Activated B cell treated with CpG ODN at 0.5 μM for 24 hours (primary cell): ENCODE measurements around the gene PDS5A. TPM values are rescaled to one million over a fixed set of nuclear protein-coding genes. Genes with fewer than 3 reads are reported as not detected.

Experiments
- ATAC-seq: fragments of 200-7000 bp; cut with Tn5 transposase; one replicate; pipeline ENCODE4 v1.10.0; 2021; ENCODE audit warnings: low read depth, mild to moderate bottlenecking, moderate library complexity
- CTCF ChIA-PET: fragments of 350-600 bp; sonication (Branson Sonifier 250); formaldehyde crosslinking; loops from one replicate; lab custom pipeline; 2021; ENCODE audit warnings: antibody characterized with exemption; lab: Charles Lee
- POLR2A ChIA-PET: fragments of 350-600 bp; sonication (Branson Sonifier 250); formaldehyde crosslinking; loops from one replicate; lab custom pipeline; 2021; ENCODE audit warnings: antibody characterized with exemption; lab: Charles Lee
- DNase-seq: peaks from one replicate; pipeline ENCODE4 v3.0.0; 2022
- H3K27ac Mint-ChIP-seq: one replicate; pipeline ENCODE4 v1.8.0; 2020; ENCODE audit warnings: mixed read lengths
- H3K27me3 Mint-ChIP-seq: one replicate; pipeline ENCODE4 v1.8.0; 2021; ENCODE audit warnings: mixed read lengths
- H3K36me3 Mint-ChIP-seq: one replicate; pipeline ENCODE4 v1.8.0; 2021; ENCODE audit warnings: low read depth, mixed read lengths
- H3K4me1 Mint-ChIP-seq: one replicate; pipeline ENCODE4 v1.8.0; 2021; ENCODE audit warnings: mixed read lengths
- H3K4me3 Mint-ChIP-seq: one replicate; pipeline ENCODE4 v1.8.0; 2020; ENCODE audit warnings: mild to moderate bottlenecking, mixed read lengths
- H3K9me3 Mint-ChIP-seq: one replicate; pipeline ENCODE4 v1.8.0; 2020; ENCODE audit warnings: mixed read lengths
- intact Hi-C: fragments of 100-400 bp; cut with micrococcal nuclease; formaldehyde crosslinking; loops from one replicate; pipeline ENCODE4 v1.15.1; 2024
- total RNA-seq: library from RNA; stranded (reverse); gene quantifications from 2 replicates; pipeline ENCODE4 v1.2.3, GENCODE V29; 2022
- TF ChIP-seq, protein P1 (sequence below): fragments of 200-600 bp; IDR thresholded peaks from one replicate; pipeline ENCODE4 v1.8.0; 2022; ENCODE audit warnings: antibody characterized with exemption, mild to moderate bottlenecking

PDS5A gene
- total RNA-seq, 1 donor from 2014 or later = 103 TPM

DNA sequence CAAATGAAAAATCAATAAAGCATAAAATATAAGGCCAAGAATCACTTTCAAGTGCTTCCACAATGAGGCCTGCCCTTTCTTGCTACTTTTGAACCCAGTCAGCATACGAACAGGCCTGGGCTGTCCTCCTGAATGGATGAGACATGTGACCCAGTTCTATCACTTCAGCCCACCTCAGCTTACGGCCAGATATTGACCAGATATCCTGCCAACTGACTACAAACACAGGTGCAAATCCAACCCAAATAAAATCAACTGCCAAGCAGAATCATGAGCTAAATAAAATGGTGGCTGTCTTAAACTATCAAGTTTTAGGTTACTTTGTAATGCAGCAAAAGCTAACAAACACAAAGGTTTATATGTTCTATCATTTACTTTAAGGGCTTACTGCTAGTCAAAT, 53.7 kb downstream of the PDS5A start:
- ATAC-seq (no peak), DNase-seq (no peak)
- peaks cover 53% of the 10 kb centered on the region for H3K36me3 Mint-ChIP-seq
- H3K9me3 Mint-ChIP-seq = no peaks in the 10 kb centered on the region
- H3K27me3 Mint-ChIP-seq = no peaks in the 10 kb centered on the region
- intact Hi-C loops = no loop called here
- peaks cover 2% of the 10 kb centered on the region for H3K4me1 Mint-ChIP-seq
- ChIA-PET POLR2A (no interaction called here), CTCF (no interaction called here)
- TF ChIP-seq, protein P1, sequence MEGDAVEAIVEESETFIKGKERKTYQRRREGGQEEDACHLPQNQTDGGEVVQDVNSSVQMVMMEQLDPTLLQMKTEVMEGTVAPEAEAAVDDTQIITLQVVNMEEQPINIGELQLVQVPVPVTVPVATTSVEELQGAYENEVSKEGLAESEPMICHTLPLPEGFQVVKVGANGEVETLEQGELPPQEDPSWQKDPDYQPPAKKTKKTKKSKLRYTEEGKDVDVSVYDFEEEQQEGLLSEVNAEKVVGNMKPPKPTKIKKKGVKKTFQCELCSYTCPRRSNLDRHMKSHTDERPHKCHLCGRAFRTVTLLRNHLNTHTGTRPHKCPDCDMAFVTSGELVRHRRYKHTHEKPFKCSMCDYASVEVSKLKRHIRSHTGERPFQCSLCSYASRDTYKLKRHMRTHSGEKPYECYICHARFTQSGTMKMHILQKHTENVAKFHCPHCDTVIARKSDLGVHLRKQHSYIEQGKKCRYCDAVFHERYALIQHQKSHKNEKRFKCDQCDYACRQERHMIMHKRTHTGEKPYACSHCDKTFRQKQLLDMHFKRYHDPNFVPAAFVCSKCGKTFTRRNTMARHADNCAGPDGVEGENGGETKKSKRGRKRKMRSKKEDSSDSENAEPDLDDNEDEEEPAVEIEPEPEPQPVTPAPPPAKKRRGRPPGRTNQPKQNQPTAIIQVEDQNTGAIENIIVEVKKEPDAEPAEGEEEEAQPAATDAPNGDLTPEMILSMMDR = no peak
- H3K4me3 Mint-ChIP-seq = no peak overlapping the region
- H3K27ac Mint-ChIP-seq = no peak overlapping the region

DNA sequence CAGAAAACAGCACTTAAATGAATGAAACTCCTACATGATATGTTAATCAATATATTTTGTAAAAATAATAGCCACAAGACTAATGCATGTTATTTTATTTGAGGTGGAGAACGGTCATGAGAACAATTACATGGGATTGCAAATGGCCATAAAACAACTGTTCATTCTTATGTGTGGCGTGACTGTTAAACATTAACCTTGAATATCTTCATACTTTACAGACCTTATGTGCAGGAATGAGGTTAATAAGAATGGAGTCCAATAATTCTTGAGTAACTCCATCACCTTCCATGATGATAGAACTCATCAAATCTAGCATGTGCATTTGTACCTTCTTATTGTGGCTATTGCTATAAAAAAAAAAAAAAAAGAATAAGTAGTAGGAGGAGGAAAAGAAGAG, 55.3 kb downstream of the PDS5A start:
- DNase-seq (no peak), ATAC-seq (no peak)
- Mint-ChIP-seq H3K36me3 (peaks cover 52% of the 10 kb centered on the region), H3K4me3 (no peak overlapping the region), H3K27ac (no peak overlapping the region), H3K27me3 (no peaks in the 10 kb centered on the region), H3K4me1 (no peaks in the 10 kb centered on the region), H3K9me3 (no peaks in the 10 kb centered on the region)
- ChIA-PET POLR2A (no interaction called here), CTCF (no interaction called here)
- TF ChIP-seq, protein P1 = no peak
- intact Hi-C loops = no loop called here

DNA sequence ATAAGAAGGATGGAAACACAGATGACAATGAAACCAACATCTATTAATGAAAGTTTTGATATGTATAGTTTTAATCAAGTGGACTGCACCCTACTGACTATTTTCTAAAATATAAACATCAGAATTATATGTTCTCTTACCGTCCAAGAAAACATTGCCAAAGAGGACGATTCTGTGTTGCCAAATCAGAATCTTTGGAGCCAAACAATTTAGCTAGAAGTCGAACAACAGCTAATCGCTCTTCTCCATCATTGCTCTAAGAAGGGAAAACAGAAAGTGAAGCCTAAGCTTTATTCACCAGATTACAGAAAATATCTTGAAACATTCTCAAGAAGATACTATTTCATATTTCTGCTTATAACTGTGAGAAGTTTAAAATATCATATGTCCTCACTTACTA, 64.2 kb downstream of the PDS5A start:
- H3K36me3 Mint-ChIP-seq = peaks cover 67% of the 10 kb centered on the region
- ATAC-seq (no peak), DNase-seq (no peak)
- TF ChIP-seq, protein P1 = no peak
- no peaks in the 10 kb centered on the region for H3K4me1 Mint-ChIP-seq
- no peaks in the 10 kb centered on the region for H3K27me3 Mint-ChIP-seq
- ChIA-PET CTCF (no interaction called here), POLR2A (no interaction called here)
- intact Hi-C loops = no loop called here
- no peaks in the 10 kb centered on the region for H3K9me3 Mint-ChIP-seq
- no peak overlapping the region for H3K4me3 Mint-ChIP-seq
- no peak overlapping the region for H3K27ac Mint-ChIP-seq

DNA sequence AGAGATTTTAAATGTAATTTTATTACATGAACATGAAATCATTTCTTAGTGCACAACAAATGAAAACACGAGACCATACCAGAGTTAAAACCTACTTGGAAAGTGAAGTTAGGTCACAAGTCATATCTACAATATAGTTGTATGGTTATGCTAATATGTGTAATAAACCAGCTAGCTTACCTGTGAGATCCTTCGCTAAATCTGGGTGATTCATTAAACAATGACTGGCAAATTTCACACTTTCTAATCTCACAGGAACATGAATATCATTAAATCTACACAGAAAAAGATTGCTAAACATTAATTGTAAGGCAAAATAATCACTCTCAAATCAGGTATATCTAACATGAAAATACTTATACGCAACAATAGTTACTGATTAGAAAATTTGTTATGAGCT, 67.6 kb downstream of the PDS5A start:
- TF ChIP-seq, protein P1 = no peak
- Mint-ChIP-seq H3K4me3 (no peak overlapping the region), H3K27ac (no peak overlapping the region), H3K9me3 (no peaks in the 10 kb centered on the region), H3K4me1 (no peaks in the 10 kb centered on the region), H3K36me3 (peaks cover 69% of the 10 kb centered on the region), H3K27me3 (no peaks in the 10 kb centered on the region)
- intact Hi-C loops = no loop called here
- ChIA-PET CTCF (no interaction called here), POLR2A (no interaction called here)
- ATAC-seq = no peak
- DNase-seq = no peak

DNA sequence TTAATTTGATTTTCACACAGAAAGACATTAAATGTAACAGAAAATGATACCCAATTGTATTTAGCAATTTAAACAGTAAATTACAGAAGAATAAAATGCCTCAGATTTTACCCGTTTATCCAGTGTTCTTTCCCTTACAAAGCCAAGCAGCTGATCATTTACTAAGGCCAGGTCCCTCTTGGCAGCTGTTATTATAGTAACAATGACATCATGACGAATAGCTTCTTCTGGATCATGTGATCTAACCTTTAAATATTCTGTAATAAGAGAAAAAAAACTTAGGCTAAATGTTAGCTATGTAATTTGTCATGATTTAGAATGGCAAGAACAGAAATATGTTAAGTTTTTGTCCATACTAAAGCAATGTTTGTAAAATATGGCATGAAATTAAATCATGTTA, 69.4 kb downstream of the PDS5A start:
- Mint-ChIP-seq H3K36me3 (peaks cover 63% of the 10 kb centered on the region), H3K27me3 (no peaks in the 10 kb centered on the region), H3K27ac (no peak overlapping the region), H3K4me3 (no peak overlapping the region), H3K4me1 (no peaks in the 10 kb centered on the region), H3K9me3 (no peaks in the 10 kb centered on the region)
- ATAC-seq (no peak), DNase-seq (no peak)
- CTCF ChIA-PET = interaction anchor here (1.1 kb wide), 1 partner anchor 66 kb away, joined by 3 read pairs; no protein-coding TSS in a partner anchor
- intact Hi-C loops = no loop called here
- TF ChIP-seq, protein P1 = no peak
- POLR2A ChIA-PET = no interaction called here
